HEK293T (cell line): ENCODE measurements around the gene LRRC28.

ENCODE experiments used
- CTCF ChIA-PET: fragments of 350-600 bp; formaldehyde crosslinking; extraction: SDS; loops from one replicate; lab custom pipeline; 2021; ENCODE audit warnings: antibody characterized with exemption, inconsistent platforms; lab: Yijun Ruan, JAX
- POLR2A ChIA-PET: fragments of 350-600 bp; formaldehyde crosslinking; extraction: SDS; loops from one replicate; lab custom pipeline; 2020; ENCODE audit warnings: antibody characterized with exemption, inconsistent platforms; lab: Yijun Ruan, JAX
- DNase-seq: peaks from one replicate; pipeline ENCODE4 v3.0.0; 2012; ENCODE audit warnings: mixed read lengths; ENCODE audit errors: extremely low spot score
- ARNT ChIP-seq: fragments of 450-650 bp; IDR thresholded peaks from 2 replicates; pipeline ENCODE4 v1.6.1; 2017; ENCODE audit warnings: mild to moderate bottlenecking
- BHLHE40 ChIP-seq: fragments of 450-650 bp; IDR thresholded peaks from 2 replicates; pipeline ENCODE4 v1.6.1; 2016; ENCODE audit warnings: mild to moderate bottlenecking, moderate library complexity, borderline replicate concordance
- CTBP1 ChIP-seq: fragments of 450-650 bp; IDR thresholded peaks from 2 replicates; pipeline ENCODE4 v1.6.1; 2016; ENCODE audit warnings: borderline replicate concordance
- ELF4 ChIP-seq: fragments of 450-650 bp; IDR thresholded peaks from 2 replicates; pipeline ENCODE4 v1.6.1; 2017; ENCODE audit warnings: antibody characterized with exemption
- FOXA1 ChIP-seq: fragments of 450-650 bp; IDR thresholded peaks from 2 replicates; pipeline ENCODE4 v1.6.1; 2016; ENCODE audit warnings: mild to moderate bottlenecking
- FOXK2 ChIP-seq: fragments of 450-650 bp; IDR thresholded peaks from 2 replicates; pipeline ENCODE4 v1.6.1; 2016; ENCODE audit warnings: mild to moderate bottlenecking
- FOXM1 ChIP-seq: fragments of 450-650 bp; IDR thresholded peaks from 2 replicates; pipeline ENCODE4 v1.6.1; 2017; ENCODE audit warnings: mild to moderate bottlenecking, borderline replicate concordance
- HDGF ChIP-seq: fragments of 450-650 bp; IDR thresholded peaks from 2 replicates; pipeline ENCODE4 v1.6.1; 2017; ENCODE audit warnings: antibody characterized with exemption, borderline replicate concordance
- L3MBTL2 ChIP-seq: fragments of 450-650 bp; conservative IDR thresholded peaks from 2 replicates; pipeline ENCODE4 v1.6.1; 2016; ENCODE audit warnings: mild to moderate bottlenecking
- LEF1 ChIP-seq: fragments of 450-650 bp; IDR thresholded peaks from 2 replicates; pipeline ENCODE4 v1.6.1; 2017; ENCODE audit warnings: mild to moderate bottlenecking, borderline replicate concordance
- NFRKB ChIP-seq: fragments of 450-650 bp; IDR thresholded peaks from 2 replicates; pipeline ENCODE4 v1.6.1; 2016; ENCODE audit warnings: mild to moderate bottlenecking, moderate library complexity
- PKNOX1 ChIP-seq: fragments of 450-650 bp; IDR thresholded peaks from 2 replicates; pipeline ENCODE4 v1.6.1; 2016
- SP1 ChIP-seq: fragments of 450-650 bp; IDR thresholded peaks from 2 replicates; pipeline ENCODE4 v1.6.1; 2017
- SUZ12 ChIP-seq: fragments of 450-650 bp; IDR thresholded peaks from 2 replicates; pipeline ENCODE4 v1.6.1; 2016; ENCODE audit warnings: mild to moderate bottlenecking
- TARDBP ChIP-seq: fragments of 450-650 bp; IDR thresholded peaks from 2 replicates; pipeline ENCODE4 v1.6.1; 2016
- ZNF384 ChIP-seq: fragments of 450-650 bp; IDR thresholded peaks from 2 replicates; pipeline ENCODE4 v1.6.1; 2016

The LRRC28 gene

GRCh38 chr15:99253381-99254090, 2.3 kb downstream of the LRRC28 start:
- POLR2A ChIA-PET = no interaction called here
- TF ChIP-seq SP1 = no peak
- TF ChIP-seq ARNT = no peak
- TF ChIP-seq FOXK2 = no peak
- TF ChIP-seq SUZ12 = no peak
- TF ChIP-seq PKNOX1 = no peak
- TF ChIP-seq FOXA1 = no peak
- TF ChIP-seq CTBP1 = no peak
- no peak for TF ChIP-seq L3MBTL2
- TF ChIP-seq ZNF384 = no peak
- no peak for TF ChIP-seq NFRKB
- TF ChIP-seq FOXM1 = no peak
- TF ChIP-seq LEF1 = no peak
- no peak for TF ChIP-seq TARDBP
- CTCF ChIA-PET = interaction anchor here (1.8 kb wide), 1 partner anchor 451 kb away, joined by 4 read pairs; no protein-coding TSS in a partner anchor
- DNase-seq = no peak

GRCh38 chr15:99257107-99257750, 5.9 kb downstream of the LRRC28 start:
- ChIA-PET CTCF (no interaction called here), POLR2A (no interaction called here)
- DNase-seq = no peak
- TF ChIP-seq L3MBTL2 = no peak
- TF ChIP-seq NFRKB = no peak
- TF ChIP-seq TARDBP = no peak
- no peak for TF ChIP-seq ZNF384
- no peak for TF ChIP-seq LEF1
- no peak for TF ChIP-seq ARNT
- TF ChIP-seq BHLHE40 = no peak
- no peak for TF ChIP-seq ELF4
- TF ChIP-seq SUZ12 = no peak
- TF ChIP-seq PKNOX1 = no peak
- TF ChIP-seq SP1 = no peak
- no peak for TF ChIP-seq FOXA1
- no peak for TF ChIP-seq HDGF
- no peak for TF ChIP-seq FOXM1
- no peak for TF ChIP-seq CTBP1
- no peak for TF ChIP-seq FOXK2

GRCh38 chr15:99264125-99264524, 12.8 kb downstream of the LRRC28 start:
- TF ChIP-seq BHLHE40 = no peak
- no peak for TF ChIP-seq PKNOX1
- TF ChIP-seq FOXK2 = no peak
- no peak for TF ChIP-seq FOXA1
- no peak for TF ChIP-seq NFRKB
- no peak for TF ChIP-seq ZNF384
- no peak for DNase-seq
- POLR2A ChIA-PET = interaction anchor here (1.1 kb wide), 1 partner anchor 13 kb away, joined by 4 read pairs; no protein-coding TSS in a partner anchor
- CTCF ChIA-PET = interaction anchor here (0.7 to 3.2 kb wide), 2 partner anchors 8 to 159 kb away, joined by 4 to 16 read pairs; no protein-coding TSS in a partner anchor

- DNase-seq = no peak
- CTCF ChIA-PET = no interaction called here
- POLR2A ChIA-PET = interaction anchor here (3.6 kb wide), 1 partner anchor 14 kb away, joined by 13 read pairs; the partner anchor contains the start of gene LRRC28
- TF ChIP-seq ZNF384 = no peak
- no peak for TF ChIP-seq NFRKB
- TF ChIP-seq ARNT = no peak
- no peak for TF ChIP-seq TARDBP
- TF ChIP-seq PKNOX1 = no peak
- TF ChIP-seq LEF1 = no peak
- TF ChIP-seq CTBP1 = no peak
- TF ChIP-seq HDGF = no peak
- TF ChIP-seq FOXM1 = no peak
- no peak for TF ChIP-seq L3MBTL2
- no peak for TF ChIP-seq SUZ12
- no peak for TF ChIP-seq SP1
- no peak for TF ChIP-seq FOXK2
- TF ChIP-seq ELF4 = no peak
- TF ChIP-seq BHLHE40 = no peak
- TF ChIP-seq FOXA1 = no peak
These were observed 14.3 kb downstream of the LRRC28 start for GRCh38 chr15:99265541-99266070.

- no peak for DNase-seq
- ChIA-PET POLR2A (interaction anchor here (3.6 kb wide), 1 partner anchor 17 kb away, joined by 13 read pairs; the partner anchor contains the start of gene LRRC28), CTCF (interaction anchor here (1.5 kb wide), 1 partner anchor 436 kb away, joined by 5 read pairs; no protein-coding TSS in a partner anchor)
- no peak for TF ChIP-seq TARDBP
- no peak for TF ChIP-seq FOXK2
- TF ChIP-seq LEF1 = no peak
- no peak for TF ChIP-seq HDGF
- no peak for TF ChIP-seq ARNT
- TF ChIP-seq BHLHE40 = no peak
- no peak for TF ChIP-seq SUZ12
These were observed 16.7 kb downstream of the LRRC28 start for GRCh38 chr15:99267957-99268356.
